Measurements from ENCODE around the gene PRDM1. TPM values are rescaled to one million over a fixed set of nuclear protein-coding genes. Genes with fewer than 3 reads are reported as not detected.

PRDM1 gene
- total RNA-seq, 1 donor from 2014 or later, result 0.15 TPM

- no peaks in the 10 kb centered on the region for H3K36me3 Mint-ChIP-seq (ENCODE audit: low read depth)
- no peak for TF ChIP-seq CTCF (IDR thresholded peaks at IDR 0.05)
- peaks cover 2% of the 10 kb centered on the region for H3K27me3 Mint-ChIP-seq (ENCODE audit: low read depth)
- no peaks in the 10 kb centered on the region for H3K4me1 Mint-ChIP-seq (ENCODE audit: low read depth)
- no peak for DNase-seq (ENCODE audit: low spot score)
- no peak overlapping the region for H3K4me3 Mint-ChIP-seq (ENCODE audit: unreplicated experiment)
- H3K9me3 Mint-ChIP-seq (ENCODE audit: low read depth), result no peaks in the 10 kb centered on the region
- H3K27ac Mint-ChIP-seq (ENCODE audit: unreplicated experiment), result no peak overlapping the region
These were observed 41.1 kb upstream of the PRDM1 start for GRCh38 chr6:106045077-106045476.

- Mint-ChIP-seq H3K4me3 (ENCODE audit: unreplicated experiment) (no peak overlapping the region), H3K9me3 (ENCODE audit: low read depth) (no peaks in the 10 kb centered on the region)
These were observed 39.9 kb upstream of the PRDM1 start for GRCh38 chr6:106046116-106046853.

GRCh38 chr6:106046854-106047200, 39.3 kb upstream of the PRDM1 start:
- H3K27ac Mint-ChIP-seq (ENCODE audit: unreplicated experiment), result no peak overlapping the region
- no peaks in the 10 kb centered on the region for H3K36me3 Mint-ChIP-seq (ENCODE audit: low read depth)
- no peak for DNase-seq (ENCODE audit: low spot score)
- H3K9me3 Mint-ChIP-seq (ENCODE audit: low read depth), result no peaks in the 10 kb centered on the region
- H3K4me1 Mint-ChIP-seq (ENCODE audit: low read depth), result peaks cover 5% of the 10 kb centered on the region
- TF ChIP-seq CTCF (IDR thresholded peaks at IDR 0.05), result no peak
- no peak overlapping the region for H3K4me3 Mint-ChIP-seq (ENCODE audit: unreplicated experiment)
- peaks cover 2% of the 10 kb centered on the region for H3K27me3 Mint-ChIP-seq (ENCODE audit: low read depth)

More at GRCh38 chr6:106046116-106046853, 39.9 kb upstream of the PRDM1 start:
- Mint-ChIP-seq H3K27me3 (ENCODE audit: low read depth) (peaks cover 2% of the 10 kb centered on the region), H3K4me1 (ENCODE audit: low read depth) (peaks cover 3% of the 10 kb centered on the region), H3K36me3 (ENCODE audit: low read depth) (no peaks in the 10 kb centered on the region), H3K27ac (ENCODE audit: unreplicated experiment) (no peak overlapping the region)
- DNase-seq (ENCODE audit: low spot score), result no peak
- TF ChIP-seq CTCF (IDR thresholded peaks at IDR 0.05), result no peak

GRCh38 chr6:106048336-106048735, 37.8 kb upstream of the PRDM1 start:
- Mint-ChIP-seq H3K27me3 (ENCODE audit: low read depth) (peaks cover 2% of the 10 kb centered on the region), H3K4me3 (ENCODE audit: unreplicated experiment) (no peak overlapping the region), H3K36me3 (ENCODE audit: low read depth) (no peaks in the 10 kb centered on the region), H3K9me3 (ENCODE audit: low read depth) (no peaks in the 10 kb centered on the region), H3K27ac (ENCODE audit: unreplicated experiment) (no peak overlapping the region), H3K4me1 (ENCODE audit: low read depth) (peaks cover 5% of the 10 kb centered on the region)
- DNase-seq (ENCODE audit: low spot score), result no peak
- no peak for TF ChIP-seq CTCF (IDR thresholded peaks at IDR 0.05)

- Mint-ChIP-seq H3K9me3 (ENCODE audit: low read depth) (no peaks in the 10 kb centered on the region), H3K4me3 (ENCODE audit: unreplicated experiment) (no peak overlapping the region), H3K27ac (ENCODE audit: unreplicated experiment) (no peak overlapping the region), H3K36me3 (ENCODE audit: low read depth) (no peaks in the 10 kb centered on the region), H3K4me1 (ENCODE audit: low read depth) (peaks cover 5% of the 10 kb centered on the region), H3K27me3 (ENCODE audit: low read depth) (no peaks in the 10 kb centered on the region)
- no peak for TF ChIP-seq CTCF (IDR thresholded peaks at IDR 0.05)
- DNase-seq (ENCODE audit: low spot score), result no peak
These were observed 35.6 kb upstream of the PRDM1 start for GRCh38 chr6:106050538-106050937.

Measured in chondrocyte (in vitro differentiated cells).